Mononuclear cell (primary cell): ENCODE data around the gene CSRNP3. TPM values are rescaled to one million over a fixed set of nuclear protein-coding genes. Genes with fewer than 3 reads are reported as not detected.

Source experiments
- H3K27me3 ChIP-seq: 2 replicates; pipeline ENCODE4 v1.6.0; 2011; ENCODE audit warnings: low read length, control low read depth; ENCODE audit not compliant: insufficient read depth
- H3K4me1 ChIP-seq: 2 replicates; pipeline ENCODE4 v1.5.1; 2011; ENCODE audit warnings: mild to moderate bottlenecking, low read length, control low read depth; ENCODE audit not compliant: insufficient read depth
- H3K4me3 ChIP-seq: 2 replicates; pipeline ENCODE4 v1.5.1; 2011; ENCODE audit warnings: mild to moderate bottlenecking, low read length, moderate library complexity
- H3K9me3 ChIP-seq: 2 replicates; pipeline ENCODE4 v1.5.1; 2011; ENCODE audit warnings: low read depth, mild to moderate bottlenecking, control low read depth, low read length
- total RNA-seq: library from RNA; depleted of rRNA; stranded (reverse); fragments of >200 nt; gene quantifications from one replicate; pipeline ENCODE4 v1.2.3, GENCODE V29; 2012

Gene CSRNP3
- total RNA-seq, 1 donor: under 0.01 TPM

DNA sequence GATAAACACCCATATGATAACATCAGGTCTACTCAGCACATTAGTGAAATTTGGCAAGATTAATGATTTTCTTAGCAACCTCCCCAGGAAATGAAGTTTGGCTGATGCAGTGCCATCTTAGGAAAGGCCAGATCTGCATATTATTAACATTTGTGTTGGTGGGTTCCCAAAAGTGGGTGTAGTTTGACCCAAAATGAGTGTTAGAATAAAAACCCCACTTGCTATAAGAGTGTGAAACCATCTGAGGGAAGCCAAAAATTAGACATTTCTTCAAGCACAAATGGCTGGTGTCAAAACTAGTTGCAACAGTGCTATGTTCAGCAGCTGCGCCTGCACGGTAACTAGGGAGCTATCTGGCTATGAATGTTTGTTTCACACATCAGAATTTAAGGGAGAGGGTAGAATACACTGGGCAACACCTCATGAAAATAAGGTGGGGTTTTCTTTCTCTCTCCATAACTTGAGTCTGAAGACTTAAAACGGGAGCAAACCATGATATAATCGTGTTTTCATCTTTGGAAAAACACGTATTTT, 15.9 kb upstream of the CSRNP3 start:
- H3K27me3 ChIP-seq: no peaks in the 10 kb centered on the region
- H3K4me1 ChIP-seq: no peaks in the 10 kb centered on the region
- no peaks in the 10 kb centered on the region for H3K9me3 ChIP-seq
- no peak overlapping the region for H3K4me3 ChIP-seq

- H3K9me3 ChIP-seq: no peaks in the 10 kb centered on the region
- no peaks in the 10 kb centered on the region for H3K27me3 ChIP-seq
- no peaks in the 10 kb centered on the region for H3K4me1 ChIP-seq
- no peak overlapping the region for H3K4me3 ChIP-seq
These were observed 14.6 kb upstream of the CSRNP3 start for GRCh38 chr2:165454905-165455304.

- Histone ChIP-seq H3K27me3 (no peaks in the 10 kb centered on the region), H3K4me1 (no peaks in the 10 kb centered on the region), H3K4me3 (no peak overlapping the region), H3K9me3 (no peaks in the 10 kb centered on the region)
These were observed 13.5 kb upstream of the CSRNP3 start for GRCh38 chr2:165456027-165456426.

- no peaks in the 10 kb centered on the region for H3K27me3 ChIP-seq
- no peak overlapping the region for H3K4me3 ChIP-seq
- H3K9me3 ChIP-seq: no peaks in the 10 kb centered on the region
- H3K4me1 ChIP-seq: no peaks in the 10 kb centered on the region
These were observed 7.1 kb upstream of the CSRNP3 start for GRCh38 chr2:165462443-165462842.

DNA sequence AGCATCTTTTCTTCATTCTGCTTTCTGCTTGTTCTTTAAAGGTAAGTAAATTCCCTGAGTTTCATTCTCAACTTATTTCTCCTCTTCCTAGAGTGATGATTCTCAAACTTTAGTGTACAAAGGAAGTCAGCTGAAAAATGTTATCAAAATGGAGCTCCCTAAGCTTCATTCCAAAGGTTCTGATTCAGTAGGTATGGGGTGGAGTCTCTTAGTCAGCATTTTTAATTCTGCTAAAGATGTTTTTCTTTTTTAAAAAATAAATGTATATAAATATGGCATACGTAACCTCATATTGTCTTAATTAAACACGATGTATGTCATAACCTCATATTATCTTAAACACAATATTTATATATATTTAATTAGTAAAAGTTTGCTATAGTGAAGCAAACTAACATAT, 3.1 kb upstream of the CSRNP3 start:
- H3K9me3 ChIP-seq: no peaks in the 10 kb centered on the region
- H3K4me3 ChIP-seq: no peak overlapping the region
- no peaks in the 10 kb centered on the region for H3K4me1 ChIP-seq
- no peaks in the 10 kb centered on the region for H3K27me3 ChIP-seq

- H3K4me3 ChIP-seq: no peak overlapping the region
These were observed 1.6 kb upstream of the CSRNP3 start for GRCh38 chr2:165467921-165468320.

DNA sequence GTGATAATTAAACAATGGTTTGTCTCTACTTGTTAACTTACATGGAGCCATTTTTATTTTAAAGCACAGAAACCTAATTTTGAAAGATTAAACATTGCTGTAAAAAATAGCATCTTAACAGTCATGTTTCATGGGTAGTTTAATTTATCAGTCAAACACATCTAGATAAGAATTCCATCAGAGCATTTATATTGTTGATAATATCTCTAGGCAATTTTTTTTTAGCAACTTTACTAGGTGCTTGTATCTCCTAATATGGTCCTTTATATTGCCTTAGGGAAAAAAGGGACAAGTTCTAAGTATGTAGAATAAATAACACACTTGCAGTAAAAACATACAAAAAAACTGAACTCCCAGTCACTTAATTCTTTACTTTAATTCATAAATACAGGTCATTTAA, 863 bp downstream of the CSRNP3 start:
- Histone ChIP-seq H3K4me3 (no peak overlapping the region), H3K4me1 (no peaks in the 10 kb centered on the region), H3K27me3 (no peaks in the 10 kb centered on the region), H3K9me3 (no peaks in the 10 kb centered on the region)

More at GRCh38 chr2:165467921-165468320, 1.6 kb upstream of the CSRNP3 start:
- H3K9me3 ChIP-seq: no peaks in the 10 kb centered on the region
- H3K4me1 ChIP-seq: no peaks in the 10 kb centered on the region
- no peaks in the 10 kb centered on the region for H3K27me3 ChIP-seq

DNA sequence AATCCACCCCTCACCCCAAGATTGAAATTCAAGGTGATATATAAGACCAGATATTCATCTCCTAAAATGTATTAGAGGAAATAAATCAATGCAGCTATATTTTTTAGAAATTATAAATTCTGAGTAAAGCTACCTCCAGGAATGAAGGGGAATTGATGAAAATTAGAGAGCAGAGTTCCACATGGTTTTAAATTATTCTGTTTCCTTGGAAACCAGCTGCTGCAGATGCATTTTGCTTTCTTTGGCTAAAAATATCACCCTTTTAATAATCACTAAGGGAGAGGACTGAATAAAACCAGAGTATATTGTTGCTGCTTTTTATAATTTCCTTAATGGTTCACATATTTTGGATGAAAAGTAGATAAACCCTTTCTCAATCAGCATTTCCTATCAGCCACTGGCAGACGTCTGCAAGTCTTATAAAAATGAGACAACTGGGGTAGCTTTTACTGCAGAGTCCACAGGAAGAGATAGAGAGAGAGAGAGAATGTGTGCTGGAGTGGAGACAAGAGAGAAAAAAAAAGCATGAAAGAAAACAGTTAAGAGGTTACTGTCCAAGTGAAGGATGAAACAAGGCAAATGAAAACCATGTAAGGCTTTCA, 2.0 kb downstream of the CSRNP3 start:
- Histone ChIP-seq H3K4me1 (no peaks in the 10 kb centered on the region), H3K27me3 (no peaks in the 10 kb centered on the region), H3K9me3 (no peaks in the 10 kb centered on the region), H3K4me3 (no peak overlapping the region)

- Histone ChIP-seq H3K27me3 (no peaks in the 10 kb centered on the region), H3K4me1 (no peaks in the 10 kb centered on the region), H3K4me3 (no peak overlapping the region), H3K9me3 (no peaks in the 10 kb centered on the region)
These were observed 3.4 kb downstream of the CSRNP3 start for GRCh38 chr2:165472922-165473321.

GRCh38 chr2:165474619-165475276, 5.2 kb downstream of the CSRNP3 start:
- H3K4me1 ChIP-seq: no peaks in the 10 kb centered on the region
- H3K27me3 ChIP-seq: no peaks in the 10 kb centered on the region
- H3K9me3 ChIP-seq: no peaks in the 10 kb centered on the region
- H3K4me3 ChIP-seq: no peak overlapping the region

GRCh38 chr2:165475277-165476004, 5.9 kb downstream of the CSRNP3 start:
- Histone ChIP-seq H3K27me3 (no peaks in the 10 kb centered on the region), H3K4me3 (no peak overlapping the region)

DNA sequence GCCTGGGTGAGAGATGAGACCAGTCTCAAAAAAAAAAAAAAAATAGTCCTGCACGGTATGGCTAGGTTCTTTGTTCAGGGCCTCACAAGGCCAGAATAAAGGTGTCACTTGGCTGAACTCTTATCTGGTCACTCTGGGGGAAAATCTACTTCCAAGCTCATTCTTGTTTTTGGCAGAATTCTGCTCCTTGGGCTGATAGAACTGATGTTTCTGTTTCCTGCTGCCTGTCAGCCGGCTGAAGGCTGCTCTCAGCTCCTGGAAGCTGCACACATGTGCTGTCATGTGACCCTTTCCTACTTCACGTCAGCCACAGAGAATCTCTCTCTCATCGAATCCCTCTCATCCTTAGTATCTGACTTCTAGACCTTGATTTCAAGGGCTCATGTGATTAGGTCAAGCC, 10.4 kb downstream of the CSRNP3 start:
- Histone ChIP-seq H3K4me1 (no peaks in the 10 kb centered on the region), H3K27me3 (no peaks in the 10 kb centered on the region), H3K9me3 (no peaks in the 10 kb centered on the region), H3K4me3 (no peak overlapping the region)

More at GRCh38 chr2:165475277-165476004, 5.9 kb downstream of the CSRNP3 start:
- Histone ChIP-seq H3K4me1 (no peaks in the 10 kb centered on the region), H3K9me3 (no peaks in the 10 kb centered on the region)

- Histone ChIP-seq H3K27me3 (no peaks in the 10 kb centered on the region), H3K4me3 (no peak overlapping the region), H3K9me3 (no peaks in the 10 kb centered on the region), H3K4me1 (no peaks in the 10 kb centered on the region)
These were observed 25.1 kb downstream of the CSRNP3 start for GRCh38 chr2:165494573-165494972.

DNA sequence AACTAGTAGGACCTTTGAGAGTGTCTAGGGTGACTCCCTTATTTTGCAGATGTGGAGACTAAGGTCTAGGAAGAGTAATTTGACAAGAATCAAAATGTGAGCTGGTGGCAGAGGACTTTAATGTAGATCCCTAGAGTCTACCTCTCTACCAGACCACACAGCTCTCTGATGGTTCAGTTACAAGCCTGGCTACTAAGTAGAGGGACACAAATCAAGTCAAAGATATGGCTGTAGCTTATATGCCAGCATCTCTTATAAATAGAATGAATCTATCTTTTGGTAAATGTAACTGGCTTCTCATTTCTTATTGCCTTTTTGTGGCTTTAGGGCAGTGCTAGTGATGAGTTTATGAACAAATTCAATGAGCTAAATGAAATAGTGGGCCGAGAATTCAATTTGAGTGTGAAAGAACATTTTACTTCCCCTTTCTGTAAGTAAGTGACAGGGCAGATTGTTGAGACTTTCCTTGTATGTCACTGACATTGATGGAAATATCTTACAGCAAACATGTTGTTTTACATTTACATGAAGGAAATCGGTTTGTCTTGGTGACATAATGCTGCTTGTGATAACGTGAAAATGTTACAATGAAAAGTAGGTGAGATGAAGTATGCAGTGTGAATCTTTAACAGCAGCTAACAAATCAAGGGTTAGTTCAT, 28.3 kb downstream of the CSRNP3 start:
- no peaks in the 10 kb centered on the region for H3K27me3 ChIP-seq
- no peaks in the 10 kb centered on the region for H3K4me1 ChIP-seq
- no peak overlapping the region for H3K4me3 ChIP-seq
- H3K9me3 ChIP-seq: no peaks in the 10 kb centered on the region

DNA sequence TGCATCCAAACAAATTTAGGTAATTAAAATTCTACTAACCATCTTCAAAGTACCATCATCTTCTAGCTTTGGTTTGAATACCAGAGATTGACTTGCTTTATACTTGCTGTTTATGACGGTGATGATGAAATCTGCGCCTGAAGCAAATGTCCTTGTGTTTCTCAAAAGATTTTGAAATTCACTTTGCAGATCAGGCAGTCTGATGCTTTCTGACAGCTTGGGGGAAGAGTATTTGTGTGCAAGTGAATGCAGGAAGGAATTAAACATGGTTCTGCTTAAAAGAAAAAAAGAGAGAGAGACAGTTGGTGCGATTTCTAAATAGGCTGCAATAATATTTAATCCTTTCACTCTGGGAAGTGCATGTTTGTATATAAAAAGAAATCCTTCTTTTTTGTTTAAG, 29.6 kb downstream of the CSRNP3 start:
- no peak overlapping the region for H3K4me3 ChIP-seq
- H3K9me3 ChIP-seq: no peaks in the 10 kb centered on the region
- no peaks in the 10 kb centered on the region for H3K4me1 ChIP-seq
- no peaks in the 10 kb centered on the region for H3K27me3 ChIP-seq
